Measurements from ENCODE around the gene PLXNA4. TPM values are rescaled to one million over a fixed set of nuclear protein-coding genes. Genes with fewer than 3 reads are reported as not detected.

The PLXNA4 gene
- total RNA-seq, 1 experiment from 2014 or later: 0.81 TPM

DNA sequence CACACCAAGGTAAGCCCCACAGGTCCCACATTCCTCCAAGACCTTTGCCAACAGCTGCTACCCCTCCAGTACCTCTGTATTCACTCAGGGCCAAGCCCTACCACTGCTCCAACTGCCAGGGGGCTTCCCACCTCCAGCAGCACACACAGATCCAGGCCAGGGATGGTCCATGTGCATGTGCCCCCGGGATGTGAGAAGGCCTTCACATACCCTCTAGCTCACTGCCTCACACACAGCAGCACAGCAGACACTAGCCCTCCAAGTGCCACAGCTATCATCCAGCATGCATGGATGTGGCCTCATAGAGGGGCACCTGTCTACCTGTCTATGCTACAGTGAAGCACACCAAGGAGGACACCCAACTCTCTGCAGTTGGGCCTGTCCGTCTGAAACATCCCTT lies 488.8 kb downstream of the PLXNA4 start:
- DNase-seq (ENCODE audit: low spot score): no peak

DNA sequence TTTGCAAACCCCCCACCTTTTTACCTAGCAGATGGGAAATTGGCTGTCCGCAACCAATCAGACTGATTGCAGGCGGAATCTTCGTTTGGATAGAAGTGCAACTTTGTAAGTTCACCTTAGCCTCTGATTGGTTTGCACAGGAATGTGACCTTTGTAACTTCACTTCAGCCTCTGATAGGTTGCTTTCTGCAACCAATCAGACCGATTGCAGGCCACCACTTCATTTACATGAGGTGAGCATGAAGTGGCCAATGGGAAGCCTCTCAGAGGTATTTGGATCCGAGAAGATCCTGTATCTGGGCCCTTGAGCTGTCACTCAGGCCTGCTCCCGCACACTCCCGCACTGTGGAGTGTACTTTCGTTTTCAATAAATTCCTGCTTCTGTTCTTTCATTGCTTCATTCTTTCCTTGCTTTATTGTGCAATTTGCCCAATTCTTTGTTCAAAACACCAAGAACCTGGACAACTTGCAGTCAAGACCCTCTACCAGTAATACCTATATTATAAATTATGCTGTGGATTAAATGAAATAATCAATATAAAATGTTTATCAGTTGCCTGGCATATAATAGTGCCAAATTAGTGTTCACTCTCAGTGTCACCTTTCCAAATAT lies 491.4 kb downstream of the PLXNA4 start:
- peak; percentile 54; the same call in 1 of the 2 replicates for TF ChIP-seq NFYB (CRISPR knock-in tag; conservative IDR thresholded peaks at IDR 0.05; ENCODE audit: low read depth)
- TF ChIP-seq, protein P1, sequence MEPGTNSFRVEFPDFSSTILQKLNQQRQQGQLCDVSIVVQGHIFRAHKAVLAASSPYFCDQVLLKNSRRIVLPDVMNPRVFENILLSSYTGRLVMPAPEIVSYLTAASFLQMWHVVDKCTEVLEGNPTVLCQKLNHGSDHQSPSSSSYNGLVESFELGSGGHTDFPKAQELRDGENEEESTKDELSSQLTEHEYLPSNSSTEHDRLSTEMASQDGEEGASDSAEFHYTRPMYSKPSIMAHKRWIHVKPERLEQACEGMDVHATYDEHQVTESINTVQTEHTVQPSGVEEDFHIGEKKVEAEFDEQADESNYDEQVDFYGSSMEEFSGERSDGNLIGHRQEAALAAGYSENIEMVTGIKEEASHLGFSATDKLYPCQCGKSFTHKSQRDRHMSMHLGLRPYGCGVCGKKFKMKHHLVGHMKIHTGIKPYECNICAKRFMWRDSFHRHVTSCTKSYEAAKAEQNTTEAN (CRISPR knock-in tag; IDR thresholded peaks at IDR 0.05): no peak
- Mint-ChIP-seq H3K4me3 (no peak overlapping the region), H3K9me3 (no peaks in the 10 kb centered on the region; the same call in 1 of the 2 replicates), H3K27ac (no peak overlapping the region), H3K4me1 (peaks cover 8% of the 10 kb centered on the region), H3K36me3 (no peaks in the 10 kb centered on the region), H3K27me3 (ENCODE audit: low read depth) (peaks cover 2% of the 10 kb centered on the region; the same call in 1 of the 2 replicates)
- ATAC-seq (peak; percentile 85), DNase-seq (ENCODE audit: low spot score) (no peak)
- ChIA-PET POLR2A (no interaction called here), CTCF (no interaction called here)

More for the DNA sequence above, 488.8 kb downstream of the PLXNA4 start:
- Mint-ChIP-seq H3K4me3 (no peak overlapping the region), H3K27me3 (ENCODE audit: low read depth) (peaks cover 2% of the 10 kb centered on the region; the same call in 1 of the 2 replicates), H3K9me3 (no peaks in the 10 kb centered on the region; the same call in 1 of the 2 replicates), H3K4me1 (peaks cover 8% of the 10 kb centered on the region), H3K27ac (no peak overlapping the region), H3K36me3 (no peaks in the 10 kb centered on the region)
- ChIA-PET CTCF (no interaction called here), POLR2A (no interaction called here)
- TF ChIP-seq MYBL2 (CRISPR knock-in tag; IDR thresholded peaks at IDR 0.05): no peak
- no peak for TF ChIP-seq TEAD1 (CRISPR knock-in tag; IDR thresholded peaks at IDR 0.05)
- TF ChIP-seq, protein P2, sequence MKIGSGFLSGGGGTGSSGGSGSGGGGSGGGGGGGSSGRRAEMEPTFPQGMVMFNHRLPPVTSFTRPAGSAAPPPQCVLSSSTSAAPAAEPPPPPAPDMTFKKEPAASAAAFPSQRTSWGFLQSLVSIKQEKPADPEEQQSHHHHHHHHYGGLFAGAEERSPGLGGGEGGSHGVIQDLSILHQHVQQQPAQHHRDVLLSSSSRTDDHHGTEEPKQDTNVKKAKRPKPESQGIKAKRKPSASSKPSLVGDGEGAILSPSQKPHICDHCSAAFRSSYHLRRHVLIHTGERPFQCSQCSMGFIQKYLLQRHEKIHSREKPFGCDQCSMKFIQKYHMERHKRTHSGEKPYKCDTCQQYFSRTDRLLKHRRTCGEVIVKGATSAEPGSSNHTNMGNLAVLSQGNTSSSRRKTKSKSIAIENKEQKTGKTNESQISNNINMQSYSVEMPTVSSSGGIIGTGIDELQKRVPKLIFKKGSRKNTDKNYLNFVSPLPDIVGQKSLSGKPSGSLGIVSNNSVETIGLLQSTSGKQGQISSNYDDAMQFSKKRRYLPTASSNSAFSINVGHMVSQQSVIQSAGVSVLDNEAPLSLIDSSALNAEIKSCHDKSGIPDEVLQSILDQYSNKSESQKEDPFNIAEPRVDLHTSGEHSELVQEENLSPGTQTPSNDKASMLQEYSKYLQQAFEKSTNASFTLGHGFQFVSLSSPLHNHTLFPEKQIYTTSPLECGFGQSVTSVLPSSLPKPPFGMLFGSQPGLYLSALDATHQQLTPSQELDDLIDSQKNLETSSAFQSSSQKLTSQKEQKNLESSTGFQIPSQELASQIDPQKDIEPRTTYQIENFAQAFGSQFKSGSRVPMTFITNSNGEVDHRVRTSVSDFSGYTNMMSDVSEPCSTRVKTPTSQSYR (CRISPR knock-in tag; IDR thresholded peaks at IDR 0.05): no peak
- no peak for TF ChIP-seq ZNF121 (CRISPR knock-in tag; IDR thresholded peaks at IDR 0.05)
- TF ChIP-seq, protein P3, sequence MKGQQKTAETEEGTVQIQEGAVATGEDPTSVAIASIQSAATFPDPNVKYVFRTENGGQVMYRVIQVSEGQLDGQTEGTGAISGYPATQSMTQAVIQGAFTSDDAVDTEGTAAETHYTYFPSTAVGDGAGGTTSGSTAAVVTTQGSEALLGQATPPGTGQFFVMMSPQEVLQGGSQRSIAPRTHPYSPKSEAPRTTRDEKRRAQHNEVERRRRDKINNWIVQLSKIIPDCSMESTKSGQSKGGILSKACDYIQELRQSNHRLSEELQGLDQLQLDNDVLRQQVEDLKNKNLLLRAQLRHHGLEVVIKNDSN (CRISPR knock-in tag; IDR thresholded peaks at IDR 0.05): no peak
- no peak for TF ChIP-seq NFYB (CRISPR knock-in tag; conservative IDR thresholded peaks at IDR 0.05; ENCODE audit: low read depth)
- TF ChIP-seq KAT7 (CRISPR knock-in tag; IDR thresholded peaks at IDR 0.05; ENCODE audit: borderline replicate concordance): no peak
- TF ChIP-seq, protein P4, sequence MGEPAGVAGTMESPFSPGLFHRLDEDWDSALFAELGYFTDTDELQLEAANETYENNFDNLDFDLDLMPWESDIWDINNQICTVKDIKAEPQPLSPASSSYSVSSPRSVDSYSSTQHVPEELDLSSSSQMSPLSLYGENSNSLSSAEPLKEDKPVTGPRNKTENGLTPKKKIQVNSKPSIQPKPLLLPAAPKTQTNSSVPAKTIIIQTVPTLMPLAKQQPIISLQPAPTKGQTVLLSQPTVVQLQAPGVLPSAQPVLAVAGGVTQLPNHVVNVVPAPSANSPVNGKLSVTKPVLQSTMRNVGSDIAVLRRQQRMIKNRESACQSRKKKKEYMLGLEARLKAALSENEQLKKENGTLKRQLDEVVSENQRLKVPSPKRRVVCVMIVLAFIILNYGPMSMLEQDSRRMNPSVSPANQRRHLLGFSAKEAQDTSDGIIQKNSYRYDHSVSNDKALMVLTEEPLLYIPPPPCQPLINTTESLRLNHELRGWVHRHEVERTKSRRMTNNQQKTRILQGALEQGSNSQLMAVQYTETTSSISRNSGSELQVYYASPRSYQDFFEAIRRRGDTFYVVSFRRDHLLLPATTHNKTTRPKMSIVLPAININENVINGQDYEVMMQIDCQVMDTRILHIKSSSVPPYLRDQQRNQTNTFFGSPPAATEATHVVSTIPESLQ (CRISPR knock-in tag; IDR thresholded peaks at IDR 0.05): no peak
- ATAC-seq: no peak

DNA sequence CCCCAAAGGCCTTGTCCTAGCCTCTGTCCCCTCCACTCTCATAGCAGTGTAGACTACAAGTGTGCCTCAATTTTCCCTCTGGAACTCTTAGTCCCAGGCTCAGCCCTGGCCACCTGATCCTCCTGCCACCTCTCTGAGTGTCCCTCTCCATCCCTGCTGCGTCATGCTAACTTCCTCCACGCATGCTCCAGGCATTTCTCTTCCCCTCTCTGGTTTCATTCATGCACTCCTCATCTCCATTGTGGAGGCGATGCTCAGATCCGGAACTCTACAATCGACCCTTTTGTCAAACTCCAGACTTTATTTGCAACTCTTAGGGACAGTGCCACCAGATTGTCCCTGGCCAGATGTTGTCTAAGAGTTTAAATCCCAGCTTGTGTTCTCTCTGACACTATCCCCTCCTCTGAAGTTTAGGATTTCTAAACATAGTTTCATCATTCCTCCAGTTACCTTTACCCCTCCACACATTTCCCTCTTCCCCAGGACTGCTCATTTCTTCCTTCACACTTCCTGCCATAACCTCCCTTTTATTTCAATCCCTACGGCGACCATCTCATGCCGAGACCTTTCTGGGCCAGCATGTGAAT lies 492.6 kb downstream of the PLXNA4 start:
- Mint-ChIP-seq H3K27ac (no peak overlapping the region), H3K36me3 (no peaks in the 10 kb centered on the region), H3K4me3 (no peak overlapping the region), H3K4me1 (peaks cover 8% of the 10 kb centered on the region), H3K27me3 (ENCODE audit: low read depth) (peaks cover 2% of the 10 kb centered on the region; the same call in 1 of the 2 replicates), H3K9me3 (no peaks in the 10 kb centered on the region; the same call in 1 of the 2 replicates)
- DNase-seq (ENCODE audit: low spot score) (no peak), ATAC-seq (no peak)
- CTCF ChIA-PET: no interaction called here
- POLR2A ChIA-PET: no interaction called here
- TF ChIP-seq HMGA2 (CRISPR knock-in tag; IDR thresholded peaks at IDR 0.05): no peak
- TF ChIP-seq NR2C2 (CRISPR knock-in tag; IDR thresholded peaks at IDR 0.05): no peak
- TF ChIP-seq, protein P5, sequence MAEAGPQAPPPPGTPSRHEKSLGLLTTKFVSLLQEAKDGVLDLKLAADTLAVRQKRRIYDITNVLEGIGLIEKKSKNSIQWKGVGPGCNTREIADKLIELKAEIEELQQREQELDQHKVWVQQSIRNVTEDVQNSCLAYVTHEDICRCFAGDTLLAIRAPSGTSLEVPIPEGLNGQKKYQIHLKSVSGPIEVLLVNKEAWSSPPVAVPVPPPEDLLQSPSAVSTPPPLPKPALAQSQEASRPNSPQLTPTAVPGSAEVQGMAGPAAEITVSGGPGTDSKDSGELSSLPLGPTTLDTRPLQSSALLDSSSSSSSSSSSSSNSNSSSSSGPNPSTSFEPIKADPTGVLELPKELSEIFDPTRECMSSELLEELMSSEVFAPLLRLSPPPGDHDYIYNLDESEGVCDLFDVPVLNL (CRISPR knock-in tag; IDR thresholded peaks at IDR 0.05; ENCODE audit: borderline replicate concordance, low read depth): no peak
- TF ChIP-seq NFE2L1 (CRISPR knock-in tag; IDR thresholded peaks at IDR 0.05): no peak
- no peak for TF ChIP-seq ZNF396 (CRISPR knock-in tag; IDR thresholded peaks at IDR 0.05; ENCODE audit: borderline replicate concordance)
- TF ChIP-seq NFYB (CRISPR knock-in tag; conservative IDR thresholded peaks at IDR 0.05; ENCODE audit: low read depth): no peak
- TF ChIP-seq, protein P6, sequence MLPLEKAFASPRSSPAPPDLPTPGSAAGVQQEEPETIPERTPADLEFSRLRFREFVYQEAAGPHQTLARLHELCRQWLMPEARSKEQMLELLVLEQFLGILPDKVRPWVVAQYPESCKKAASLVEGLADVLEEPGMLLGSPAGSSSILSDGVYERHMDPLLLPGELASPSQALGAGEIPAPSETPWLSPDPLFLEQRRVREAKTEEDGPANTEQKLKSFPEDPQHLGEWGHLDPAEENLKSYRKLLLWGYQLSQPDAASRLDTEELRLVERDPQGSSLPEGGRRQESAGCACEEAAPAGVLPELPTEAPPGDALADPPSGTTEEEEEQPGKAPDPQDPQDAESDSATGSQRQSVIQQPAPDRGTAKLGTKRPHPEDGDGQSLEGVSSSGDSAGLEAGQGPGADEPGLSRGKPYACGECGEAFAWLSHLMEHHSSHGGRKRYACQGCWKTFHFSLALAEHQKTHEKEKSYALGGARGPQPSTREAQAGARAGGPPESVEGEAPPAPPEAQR (CRISPR knock-in tag; IDR thresholded peaks at IDR 0.05): no peak
- TF ChIP-seq JUN (CRISPR knock-in tag; IDR thresholded peaks at IDR 0.05): no peak
- no peak for TF ChIP-seq SP1 (CRISPR knock-in tag; conservative IDR thresholded peaks at IDR 0.05)

All from WTC11 (cell line).